HL-60 (cell line): Measurements from ENCODE around the gene ANKDD1B.

Experiments used
- CTCF ChIP-seq: IDR thresholded peaks from one replicate; pipeline ENCODE4 v1.5.1; 2011; ENCODE audit warnings: low read length, control low read depth, inconsistent platforms; ENCODE audit not compliant: insufficient read depth
- GABPA ChIP-seq: IDR thresholded peaks from 2 replicates; pipeline ENCODE4 v1.6.1; 2012; ENCODE audit warnings: low read depth

- TF ChIP-seq CTCF (no peak), GABPA (no peak)
These were observed 95.5 kb downstream of the ANKDD1B start for GRCh38 chr5:75706775-75707174.
